SU-DHL-6 (cell line): Measurements from ENCODE around the gene SLC35E4.
A peak's percentile ranks its signal among the peaks of the same experiment; 100 is the strongest.

Experiments used
- EZH2phosphoT487 ChIP-seq: fragments of 200-600 bp; sonication (generic), shearing (Covaris generic); conservative IDR thresholded peaks from 2 replicates; pipeline ENCODE4 v1.6.1; 2018; ENCODE audit warnings: mild to moderate bottlenecking, antibody characterized with exemption, low read length, moderate library complexity, mixed read lengths
- TF ChIP-seq, protein P1 (sequence below): fragments of 200-600 bp; sonication (generic); IDR thresholded peaks from one replicate; pipeline ENCODE4 v1.5.1; 2017; ENCODE audit warnings: antibody characterized with exemption, mild to moderate bottlenecking, low read length, moderate library complexity; ENCODE audit not compliant: insufficient read depth, poor library complexity, severe bottlenecking

DNA sequence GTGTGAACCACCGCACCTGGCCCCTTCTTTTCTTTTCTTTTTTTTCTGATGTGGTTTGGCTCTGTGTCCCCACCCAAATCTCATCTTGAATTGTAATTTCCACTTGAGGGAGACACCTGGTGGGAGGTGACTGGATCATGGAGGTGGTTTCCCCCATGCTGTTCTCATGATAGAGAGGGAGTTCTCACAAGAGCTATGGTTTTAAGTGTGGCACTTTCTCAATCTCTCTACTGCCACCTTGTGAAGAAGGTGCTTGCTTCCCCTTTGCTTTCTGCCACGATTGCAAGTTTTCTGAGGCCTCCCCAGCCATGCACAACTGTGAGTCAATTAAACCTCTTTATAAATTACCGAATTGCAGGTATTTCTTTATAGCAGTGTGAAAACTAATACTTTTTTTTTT is 33.5 kb upstream of the SLC35E4 start:
- TF ChIP-seq, protein P1, sequence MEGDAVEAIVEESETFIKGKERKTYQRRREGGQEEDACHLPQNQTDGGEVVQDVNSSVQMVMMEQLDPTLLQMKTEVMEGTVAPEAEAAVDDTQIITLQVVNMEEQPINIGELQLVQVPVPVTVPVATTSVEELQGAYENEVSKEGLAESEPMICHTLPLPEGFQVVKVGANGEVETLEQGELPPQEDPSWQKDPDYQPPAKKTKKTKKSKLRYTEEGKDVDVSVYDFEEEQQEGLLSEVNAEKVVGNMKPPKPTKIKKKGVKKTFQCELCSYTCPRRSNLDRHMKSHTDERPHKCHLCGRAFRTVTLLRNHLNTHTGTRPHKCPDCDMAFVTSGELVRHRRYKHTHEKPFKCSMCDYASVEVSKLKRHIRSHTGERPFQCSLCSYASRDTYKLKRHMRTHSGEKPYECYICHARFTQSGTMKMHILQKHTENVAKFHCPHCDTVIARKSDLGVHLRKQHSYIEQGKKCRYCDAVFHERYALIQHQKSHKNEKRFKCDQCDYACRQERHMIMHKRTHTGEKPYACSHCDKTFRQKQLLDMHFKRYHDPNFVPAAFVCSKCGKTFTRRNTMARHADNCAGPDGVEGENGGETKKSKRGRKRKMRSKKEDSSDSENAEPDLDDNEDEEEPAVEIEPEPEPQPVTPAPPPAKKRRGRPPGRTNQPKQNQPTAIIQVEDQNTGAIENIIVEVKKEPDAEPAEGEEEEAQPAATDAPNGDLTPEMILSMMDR = peak; percentile 19
- TF ChIP-seq EZH2phosphoT487 = no peak
